ENCODE data around the gene C12orf50. TPM values are rescaled to one million over a fixed set of nuclear protein-coding genes. Genes with fewer than 3 reads are reported as not detected.
"Not testable (repeated sequence)": the region's sequence is repeated elsewhere in the genome, so short reads cannot be mapped to it uniquely, and the experiment has no call there.

C12orf50 gene
- total RNA-seq, 1 donor from 2014 or later, result not detected

GRCh38 chr12:87985069-87985675 lies 44.0 kb downstream of the C12orf50 start:
- no peak for DNase-seq

- no peak for DNase-seq
These were observed 47.0 kb downstream of the C12orf50 start for GRCh38 chr12:87982208-87982607.

DNA sequence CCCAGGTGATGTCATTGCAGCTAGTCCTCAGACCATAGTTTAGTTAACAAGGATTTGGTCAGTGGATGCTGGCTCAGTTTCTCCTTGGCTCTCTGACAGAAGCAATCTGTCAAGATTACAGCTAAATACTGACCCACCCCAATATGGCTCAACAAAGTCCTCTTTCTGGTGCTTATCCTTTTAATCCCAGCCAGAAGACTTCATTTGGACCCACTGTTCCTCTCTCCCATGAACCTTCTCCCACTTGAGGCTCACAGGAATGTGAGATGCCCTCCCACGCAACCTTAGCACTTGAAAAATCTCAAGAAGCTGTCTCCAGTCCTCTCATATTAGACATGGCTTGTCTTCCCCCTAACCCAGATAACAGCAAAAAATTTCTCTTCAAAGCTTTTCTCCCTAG lies 47.7 kb downstream of the C12orf50 start:
- DNase-seq, result no peak

DNA sequence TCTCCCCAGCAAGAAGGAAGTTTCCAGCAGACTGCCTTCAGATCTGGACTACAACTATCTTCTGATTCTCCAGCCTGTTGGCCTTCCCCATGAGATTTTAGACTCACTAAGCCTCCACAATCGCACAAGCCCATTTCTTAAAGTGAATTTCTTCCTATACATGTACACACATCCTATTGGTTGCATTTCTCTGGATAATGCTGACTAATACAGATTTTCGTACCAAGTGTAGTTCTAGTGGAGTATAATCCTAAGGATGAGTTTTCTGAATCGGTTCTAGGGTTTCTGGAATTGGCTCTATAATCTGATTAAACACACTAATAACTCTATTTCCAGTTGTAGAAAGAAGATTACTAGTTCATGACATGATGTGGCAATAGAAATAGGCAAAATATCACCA lies 53.3 kb downstream of the C12orf50 start:
- no peak for DNase-seq

- no peak for DNase-seq
These were observed 61.3 kb downstream of the C12orf50 start for GRCh38 chr12:87967871-87968270.

DNA sequence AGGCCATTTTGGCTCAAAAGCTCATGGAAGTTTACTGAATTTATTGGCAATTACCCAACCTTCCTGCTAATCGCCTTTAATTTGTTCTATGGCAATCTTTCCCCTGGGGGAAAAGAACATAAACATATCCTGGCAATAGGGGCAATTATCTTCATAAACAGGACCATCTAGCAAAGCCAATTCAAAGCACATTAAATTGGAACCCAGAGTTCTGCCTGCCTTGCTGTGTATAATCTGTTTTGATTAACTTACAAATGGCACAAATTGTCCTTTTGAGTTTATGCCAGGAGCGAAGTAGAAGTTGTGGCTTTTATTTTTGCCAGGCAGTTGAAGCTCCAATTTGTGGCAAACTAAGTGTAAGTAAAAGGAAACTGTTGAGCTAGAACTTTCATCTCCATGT lies 68.6 kb downstream of the C12orf50 start:
- no peak for DNase-seq

DNA sequence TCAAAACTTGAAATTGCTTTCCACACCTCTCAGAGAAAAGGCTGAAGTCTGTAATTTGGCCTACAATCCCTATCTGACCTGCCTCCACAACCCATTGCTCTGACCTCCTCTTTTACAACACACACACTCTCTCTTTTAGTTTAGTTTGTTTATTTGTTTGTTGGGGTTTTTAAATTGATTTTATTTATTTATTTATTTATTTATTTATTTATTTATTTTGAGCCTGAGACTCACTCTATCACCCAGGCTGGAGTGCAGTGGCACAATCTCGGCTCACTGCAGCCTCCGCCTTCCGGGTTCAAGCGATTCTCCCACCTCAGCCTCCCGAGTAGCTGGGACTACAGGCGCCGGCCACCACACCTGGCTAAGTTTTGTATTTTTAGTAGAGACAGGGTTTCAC lies 75.2 kb downstream of the C12orf50 start:
- DNase-seq, result not testable (repeated sequence)

GRCh38 chr12:87953256-87953860 lies 75.8 kb downstream of the C12orf50 start:
- DNase-seq, result no peak

GRCh38 chr12:87952850-87953249 lies 76.4 kb downstream of the C12orf50 start:
- DNase-seq, result no peak

DNA sequence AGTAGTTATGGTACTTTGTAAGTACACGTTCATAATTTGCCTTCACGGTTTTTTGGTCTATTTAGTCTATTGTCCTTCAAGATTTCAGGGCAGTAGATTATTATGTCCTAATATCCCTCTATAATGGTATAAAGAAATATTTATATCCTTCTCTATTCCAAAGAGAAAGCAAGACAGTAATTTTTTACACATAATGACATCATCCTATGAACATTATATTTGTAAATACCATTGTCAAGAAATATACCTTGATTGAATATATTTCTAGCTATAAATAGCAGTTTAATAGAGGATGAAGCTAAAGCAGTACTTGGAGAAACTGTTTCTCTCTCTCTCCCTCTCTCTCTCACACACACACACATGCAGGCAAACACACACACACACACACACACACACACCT lies 77.0 kb downstream of the C12orf50 start:
- no peak for DNase-seq

- no peak for DNase-seq
These were observed 85.4 kb downstream of the C12orf50 start for GRCh38 chr12:87943762-87944161.

GRCh38 chr12:87943023-87943422 lies 86.2 kb downstream of the C12orf50 start:
- DNase-seq, result no peak

GRCh38 chr12:87939182-87939581 lies 90.0 kb downstream of the C12orf50 start:
- no peak for DNase-seq

- DNase-seq, result no peak
These were observed 94.0 kb downstream of the C12orf50 start for GRCh38 chr12:87935216-87935615.

- DNase-seq, result no peak
These were observed 95.2 kb downstream of the C12orf50 start for GRCh38 chr12:87933991-87934390.

GRCh38 chr12:87931812-87932211 lies 97.4 kb downstream of the C12orf50 start:
- no peak for DNase-seq

DNA sequence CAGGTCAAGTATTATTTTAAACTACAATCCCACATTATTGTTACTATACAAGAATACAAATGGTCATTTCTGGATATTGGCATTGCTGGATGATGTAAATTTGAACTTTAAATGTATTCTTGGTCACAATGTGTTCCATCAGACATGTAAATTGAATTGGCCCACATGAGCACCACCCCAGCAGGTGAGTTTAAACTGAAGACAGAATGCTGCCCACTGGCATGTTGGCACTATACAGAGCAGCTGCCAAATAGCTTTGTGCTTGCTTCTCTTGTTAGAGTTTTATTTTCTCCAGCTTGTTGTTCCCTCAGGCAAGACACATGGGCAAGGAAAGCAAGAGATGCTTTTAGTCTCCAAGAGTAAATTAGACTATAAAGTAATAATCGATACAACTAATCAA lies 98.6 kb downstream of the C12orf50 start:
- DNase-seq, result no peak

Small RNA genes within 50 kb of the gene (small RNA-seq; reads per million reads assigned to genes)
- gene RNA5SP364, result not detected

Other genes with a start within 250 kb of the C12orf50 start
- gene CEP290, start 112.7 kb upstream of the C12orf50 start, total RNA-seq, result 73.9 TPM
- gene TMTC3, start 112.9 kb upstream of the C12orf50 start, total RNA-seq, result 30.4 TPM